H7 (cell line): Measurements from ENCODE around the gene TTLL5. TPM values are rescaled to one million over a fixed set of nuclear protein-coding genes. Genes with fewer than 3 reads are reported as not detected.

ENCODE experiments used
- total RNA-seq: library from RNA; depleted of rRNA; stranded (reverse); fragments of >200 nt; shearing (Covaris generic); gene quantifications from 2 replicates; pipeline ENCODE4 v1.2.3, GENCODE V29; 2014; rRNA removed

Gene TTLL5
- total RNA-seq, 1 experiment from 2014 or later: 19.3 TPM

Other genes with a start within 250 kb of the TTLL5 start
- 30.2 and 37.9 TPM in 2 replicates for gene JDP2, start 233.2 kb upstream of the TTLL5 start, total RNA-seq
- gene BATF, start 138.8 kb upstream of the TTLL5 start, total RNA-seq: not detected in 2 replicates
- gene FLVCR2, start 82.6 kb upstream of the TTLL5 start, total RNA-seq: 2.7 and 4.6 TPM in 2 replicates
- gene ERG28, start 370 bp upstream of the TTLL5 start, total RNA-seq: 28.3 and 30.5 TPM in 2 replicates